Left colon (tissue), 2 donors: ENCODE measurements around the gene UNC80. TPM values are rescaled to one million over a fixed set of nuclear protein-coding genes. Genes with fewer than 3 reads are reported as not detected.

Experiments
- ATAC-seq: fragments of 200-7000 bp; cut with Tn5 transposase; one replicate; pipeline ENCODE4 v1.9.1; 2020; ENCODE audit warnings: mild to moderate bottlenecking, moderate library complexity
- DNase-seq, 2 donors: peaks; one replicate each; pipeline ENCODE4 v3.0.0-alpha.2; 2020
- intact Hi-C, 2 donors: fragments of 100-400 bp; cut with DNase I in 1 of 2; cut with micrococcal nuclease in 1 of 2; formaldehyde crosslinking; loops; one replicate each; pipeline versions ENCODE4 v1.11.2 to v1.14.0; 2022; cut with DNase I, micrococcal nuclease
- total RNA-seq, 2 donors: library from RNA; stranded (reverse); fragmentation: NEBNext Ultra II Directional; extraction: Animal tissue kit (Norgen Biotek cat#: 25700); gene quantifications; one replicate each; pipeline ENCODE4 v1.2.1, GENCODE V29; 2021
- donor health status: DM: no; HTN: no; CAD: no.
- donor health status: DM: yes; HTN: yes; CAD: no.

Gene UNC80
- total RNA-seq, 2 donors from 2014 or later = 0.09 to 0.20 TPM

GRCh38 chr2:209998596-209998995 is 227.0 kb downstream of the UNC80 start:
- ATAC-seq (no peak), DNase-seq (no peak)
- intact Hi-C loops = no loop called here

- no peak for ATAC-seq
- no peak for DNase-seq
- intact Hi-C loops = no loop called here
Observed at GRCh38 chr2:210000464-210001324, 229.1 kb downstream of the UNC80 start.

GRCh38 chr2:210002158-210003157 is 230.8 kb downstream of the UNC80 start, which contains the start of gene RPE:
RPE (plus strand) TSS chr2:210002638; CDS start chr2:210002662, 24 bp downstream.
- intact Hi-C loops = no loop called here
- ATAC-seq = peak; percentile 100
- peak; percentile 97 to 99 for DNase-seq

GRCh38 chr2:210003359-210003758 is 231.7 kb downstream of the UNC80 start:
- intact Hi-C loops = no loop called here
- ATAC-seq (no peak), DNase-seq (no peak)

GRCh38 chr2:210004881-210005280 is 233.2 kb downstream of the UNC80 start:
- DNase-seq (no peak), ATAC-seq (no peak)
- intact Hi-C loops = no loop called here

- intact Hi-C loops = no loop called here
- ATAC-seq (peak; percentile 27), DNase-seq (no peak)
Observed at GRCh38 chr2:210007895-210008294, 236.3 kb downstream of the UNC80 start.

GRCh38 chr2:210009126-210009525 is 237.5 kb downstream of the UNC80 start:
- DNase-seq = no peak
- no peak for ATAC-seq
- intact Hi-C loops = no loop called here

- no peak for ATAC-seq
Observed at GRCh38 chr2:210009896-210010295, 238.3 kb downstream of the UNC80 start.

GRCh38 chr2:210020138-210020537 is 248.5 kb downstream of the UNC80 start:
- intact Hi-C loops = no loop called here
- DNase-seq (no peak), ATAC-seq (no peak)

More at GRCh38 chr2:210009896-210010295, 238.3 kb downstream of the UNC80 start:
- no peak for DNase-seq
- intact Hi-C loops = no loop called here

GRCh38 chr2:210022824-210023223 is 251.2 kb downstream of the UNC80 start:
- no peak for DNase-seq
- no peak for ATAC-seq
- intact Hi-C loops = no loop called here

GRCh38 chr2:210027608-210028007 is 256.0 kb downstream of the UNC80 start:
- ATAC-seq = no peak
- intact Hi-C loops = no loop called here

GRCh38 chr2:210028178-210028577 is 256.5 kb downstream of the UNC80 start:
- DNase-seq (no peak), ATAC-seq (no peak)
- intact Hi-C loops = no loop called here

More at GRCh38 chr2:210027608-210028007, 256.0 kb downstream of the UNC80 start:
- DNase-seq = no peak

GRCh38 chr2:210034087-210034683 is 262.6 kb downstream of the UNC80 start:
- no peak for DNase-seq
- ATAC-seq = no peak
- intact Hi-C loops = no loop called here

- no peak for ATAC-seq
- intact Hi-C loops = no loop called here
- no peak for DNase-seq
Observed at GRCh38 chr2:210035679-210036078, 264.0 kb downstream of the UNC80 start.

GRCh38 chr2:210038078-210038477 is 266.4 kb downstream of the UNC80 start:
- no peak for DNase-seq
- no peak for ATAC-seq
- intact Hi-C loops = no loop called here

- peak; percentile 40 for ATAC-seq
- no peak for DNase-seq
- intact Hi-C loops = no loop called here
Observed at GRCh38 chr2:210046851-210047500, 275.3 kb downstream of the UNC80 start.
